Measurements from ENCODE around the gene MYH7B. TPM values are rescaled to one million over a fixed set of nuclear protein-coding genes. Genes with fewer than 3 reads are reported as not detected.

The MYH7B gene
- total and polyA plus RNA-seq, 2 experiments from 2014 or later = 73.2 to 112 TPM

DNA sequence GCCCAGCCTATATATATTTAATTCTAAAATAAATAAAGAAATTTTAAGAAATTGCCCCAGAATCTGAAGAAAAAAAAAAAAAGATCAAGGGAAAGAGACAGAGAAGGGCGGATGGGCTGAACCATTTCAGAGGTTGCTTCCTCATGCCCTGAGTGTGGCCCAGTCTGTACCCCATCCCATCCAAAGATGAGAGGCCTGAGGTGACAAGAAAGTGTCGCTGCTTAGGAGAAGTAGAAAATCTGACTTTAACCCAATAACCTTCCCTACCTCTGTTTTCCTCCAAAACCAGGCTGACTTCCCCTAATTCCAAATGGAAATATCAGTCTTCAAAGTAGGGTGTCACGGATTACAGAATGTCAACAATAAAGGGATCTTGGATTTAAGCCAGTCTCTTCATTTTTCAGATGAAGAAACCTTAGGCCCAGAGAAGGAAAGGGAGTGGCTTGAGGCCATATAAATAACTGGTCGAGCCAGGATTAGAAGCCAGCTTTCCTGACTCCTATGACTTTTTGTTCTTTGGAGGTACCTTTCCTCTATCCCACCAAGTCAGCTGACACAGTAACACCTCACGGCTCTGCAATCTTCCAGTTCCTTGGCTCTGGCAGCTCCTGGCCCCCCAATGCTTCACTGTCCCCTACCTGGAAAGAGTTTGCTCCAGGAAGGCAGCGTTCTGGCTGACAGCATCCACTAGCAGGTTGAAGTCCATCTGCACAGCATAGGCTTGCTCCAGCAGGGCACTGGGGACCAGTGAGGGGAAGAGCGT is 10.2 kb upstream of the MYH7B start:
- Histone ChIP-seq H3K27me3 (no peaks in the 10 kb centered on the region), H3K4me3 (no peak overlapping the region), H3K27ac (no peak overlapping the region), H3K36me3 (peaks cover 3% of the 10 kb centered on the region), H3K9me3 (ENCODE audit: low read depth) (no peaks in the 10 kb centered on the region), H3K4me1 (ENCODE audit: low read depth) (no peaks in the 10 kb centered on the region)
- no peak for DNase-seq (ENCODE audit: low read depth in 1 of 2, low spot score in 1 of 2)
- TF ChIP-seq, protein P1, sequence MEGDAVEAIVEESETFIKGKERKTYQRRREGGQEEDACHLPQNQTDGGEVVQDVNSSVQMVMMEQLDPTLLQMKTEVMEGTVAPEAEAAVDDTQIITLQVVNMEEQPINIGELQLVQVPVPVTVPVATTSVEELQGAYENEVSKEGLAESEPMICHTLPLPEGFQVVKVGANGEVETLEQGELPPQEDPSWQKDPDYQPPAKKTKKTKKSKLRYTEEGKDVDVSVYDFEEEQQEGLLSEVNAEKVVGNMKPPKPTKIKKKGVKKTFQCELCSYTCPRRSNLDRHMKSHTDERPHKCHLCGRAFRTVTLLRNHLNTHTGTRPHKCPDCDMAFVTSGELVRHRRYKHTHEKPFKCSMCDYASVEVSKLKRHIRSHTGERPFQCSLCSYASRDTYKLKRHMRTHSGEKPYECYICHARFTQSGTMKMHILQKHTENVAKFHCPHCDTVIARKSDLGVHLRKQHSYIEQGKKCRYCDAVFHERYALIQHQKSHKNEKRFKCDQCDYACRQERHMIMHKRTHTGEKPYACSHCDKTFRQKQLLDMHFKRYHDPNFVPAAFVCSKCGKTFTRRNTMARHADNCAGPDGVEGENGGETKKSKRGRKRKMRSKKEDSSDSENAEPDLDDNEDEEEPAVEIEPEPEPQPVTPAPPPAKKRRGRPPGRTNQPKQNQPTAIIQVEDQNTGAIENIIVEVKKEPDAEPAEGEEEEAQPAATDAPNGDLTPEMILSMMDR (IDR thresholded peaks at IDR 0.05; ENCODE audit: low read depth, low read length) = no peak

DNA sequence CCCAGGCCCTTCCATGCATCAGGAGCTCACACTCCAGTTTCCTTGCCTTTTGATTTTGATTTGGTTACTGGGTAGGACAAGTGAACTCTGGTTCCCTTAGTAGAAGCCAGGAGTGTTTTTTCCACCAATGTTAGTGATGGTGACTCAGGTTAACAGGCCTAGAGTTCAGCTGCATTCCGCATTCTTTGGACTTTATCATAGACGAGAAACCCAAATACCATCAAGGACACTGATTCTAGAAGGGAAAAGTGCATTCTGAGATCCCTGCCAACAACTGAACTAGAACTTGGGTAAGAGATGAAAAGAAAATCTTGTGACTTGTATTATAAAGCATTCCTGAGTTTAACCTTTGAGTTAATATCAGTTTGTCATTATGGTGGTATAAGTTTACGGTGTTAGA is 9.0 kb upstream of the MYH7B start:
- no peak overlapping the region for H3K4me3 ChIP-seq
- TF ChIP-seq, protein P1 (IDR thresholded peaks at IDR 0.05; ENCODE audit: low read depth, low read length) = no peak
- H3K36me3 ChIP-seq = peaks cover 3% of the 10 kb centered on the region
- no peaks in the 10 kb centered on the region for H3K9me3 ChIP-seq (ENCODE audit: low read depth)
- DNase-seq (ENCODE audit: low read depth in 1 of 2, low spot score in 1 of 2) = no peak
- H3K27ac ChIP-seq = no peak overlapping the region
- H3K4me1 ChIP-seq (ENCODE audit: low read depth) = no peaks in the 10 kb centered on the region
- H3K27me3 ChIP-seq = no peaks in the 10 kb centered on the region

DNA sequence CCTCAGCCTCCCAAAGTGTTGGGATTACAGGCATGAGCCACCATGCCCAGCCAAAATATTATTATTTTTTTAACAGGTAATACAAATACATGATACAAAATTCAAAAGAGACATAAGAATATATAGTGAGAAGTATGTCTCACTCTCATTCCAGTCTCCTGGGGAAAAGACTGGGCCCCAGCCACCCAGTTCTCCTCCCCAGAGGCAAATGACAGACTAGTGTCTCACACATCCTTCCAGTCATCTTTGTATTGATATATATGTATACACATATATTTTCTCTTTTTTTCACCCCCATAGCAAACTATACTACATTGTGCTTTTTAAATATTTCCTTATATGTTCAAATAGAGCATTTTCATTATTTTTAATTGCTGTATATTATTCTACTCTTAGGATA is 8.3 kb upstream of the MYH7B start:
- Histone ChIP-seq H3K4me3 (no peak overlapping the region), H3K36me3 (peaks cover 3% of the 10 kb centered on the region), H3K9me3 (ENCODE audit: low read depth) (no peaks in the 10 kb centered on the region), H3K4me1 (ENCODE audit: low read depth) (no peaks in the 10 kb centered on the region), H3K27me3 (no peaks in the 10 kb centered on the region), H3K27ac (no peak overlapping the region)
- TF ChIP-seq, protein P1 (IDR thresholded peaks at IDR 0.05; ENCODE audit: low read depth, low read length) = no peak
- DNase-seq (ENCODE audit: low read depth in 1 of 2, low spot score in 1 of 2) = no peak

DNA sequence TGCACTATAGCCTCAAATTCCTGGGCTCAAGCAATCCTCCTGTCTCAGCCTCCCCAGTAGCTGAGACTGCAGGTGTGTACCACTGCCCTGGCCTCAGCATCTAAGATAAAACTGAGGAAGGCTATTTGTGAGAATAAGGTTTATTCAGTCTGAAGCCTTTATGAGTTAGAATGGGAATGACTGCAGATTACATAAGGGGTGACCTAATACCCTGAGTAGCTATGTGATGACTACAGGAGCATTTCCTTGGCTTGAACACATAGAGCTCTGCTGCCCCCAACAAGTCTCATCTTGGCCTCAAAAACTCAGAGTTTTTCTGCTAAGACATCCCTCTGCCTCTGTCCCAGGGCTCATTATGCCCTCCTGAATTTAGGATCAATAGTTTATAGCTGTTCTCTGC is 7.6 kb upstream of the MYH7B start:
- peak in 1 of 2 donors; percentile 56 for DNase-seq (ENCODE audit: low read depth in 1 of 2, low spot score in 1 of 2)
- H3K36me3 ChIP-seq = peaks cover 3% of the 10 kb centered on the region
- TF ChIP-seq, protein P1 (IDR thresholded peaks at IDR 0.05; ENCODE audit: low read depth, low read length) = no peak
- no peaks in the 10 kb centered on the region for H3K27me3 ChIP-seq
- no peak overlapping the region for H3K27ac ChIP-seq
- no peaks in the 10 kb centered on the region for H3K4me1 ChIP-seq (ENCODE audit: low read depth)
- no peak overlapping the region for H3K4me3 ChIP-seq
- H3K9me3 ChIP-seq (ENCODE audit: low read depth) = no peaks in the 10 kb centered on the region

DNA sequence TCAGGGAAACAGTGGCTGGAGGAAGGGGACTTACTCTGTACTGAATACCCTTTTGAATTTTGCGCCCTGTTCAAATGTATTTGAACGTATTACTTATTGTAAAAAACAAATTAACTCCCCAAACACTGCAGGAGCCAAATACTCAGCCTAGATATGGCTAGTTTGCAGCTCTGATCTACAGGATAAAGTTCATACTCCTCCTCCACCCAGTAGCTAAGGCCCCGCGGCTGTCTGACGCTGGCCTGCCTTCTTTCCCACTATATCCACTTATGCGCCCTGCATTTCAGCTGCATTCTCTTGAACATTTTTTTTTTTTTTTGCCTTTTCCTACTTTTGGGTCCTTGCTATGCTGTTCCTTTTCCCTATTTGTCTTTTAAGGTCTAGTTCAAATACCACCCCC is 6.5 kb upstream of the MYH7B start:
- DNase-seq (ENCODE audit: low read depth in 1 of 2, low spot score in 1 of 2) = no peak
- H3K27me3 ChIP-seq = no peaks in the 10 kb centered on the region
- H3K27ac ChIP-seq = no peak overlapping the region

More for the DNA sequence above, 6.5 kb upstream of the MYH7B start:
- H3K4me3 ChIP-seq = no peak overlapping the region
- H3K36me3 ChIP-seq = peaks cover 3% of the 10 kb centered on the region
- TF ChIP-seq, protein P1 (IDR thresholded peaks at IDR 0.05; ENCODE audit: low read depth, low read length) = no peak
- H3K4me1 ChIP-seq (ENCODE audit: low read depth) = no peaks in the 10 kb centered on the region
- no peaks in the 10 kb centered on the region for H3K9me3 ChIP-seq (ENCODE audit: low read depth)

Measured in cardiac muscle cell (in vitro differentiated cells and primary cell).